Keratinocyte (primary cell): Measurements from ENCODE around the gene ZCCHC24.

Source experiments
- CTCF ChIP-seq, 3 experiments: IDR thresholded peaks in 1 of 3; conservative IDR thresholded peaks in 1 of 3; optimal IDR thresholded peaks in 1 of 3; 2 replicates in 2 of 3; 3 replicates in 1 of 3; pipeline versions ENCODE3 to v1.5.1; 2011; ENCODE audit warnings: low read length in 3 of 3, mild to moderate bottlenecking in 3 of 3, moderate library complexity in 2 of 3, control low read depth in 1 of 3, inconsistent platforms in 1 of 3; ENCODE audit not compliant: insufficient read depth in 2 of 3; ENCODE audit errors: extremely low read depth in 1 of 3
- EZH2 ChIP-seq: IDR thresholded peaks from one replicate; pipeline ENCODE4 v1.6.1; 2012; ENCODE audit warnings: inconsistent platforms, mild to moderate bottlenecking, low read length, moderate library complexity

- TF ChIP-seq CTCF (optimal IDR thresholded peaks at IDR 0.05 in 1 of 3, IDR thresholded peaks at IDR 0.05 in 1 of 3, conservative IDR thresholded peaks at IDR 0.05 in 1 of 3; ENCODE audit: extremely low read depth in 1 of 3, insufficient read depth in 2 of 3, low read length in 3 of 3) (no peak), EZH2 (no peak)
These were observed 1.3 kb upstream of the ZCCHC24 start for GRCh38 chr10:79446758-79447084.
